ENCODE results near the gene BTNL8. TPM values are rescaled to one million over a fixed set of nuclear protein-coding genes. Genes with fewer than 3 reads are reported as not detected.
A peak's percentile ranks its signal among the peaks of the same experiment; 100 is the strongest.

The BTNL8 gene
- total RNA-seq, 1 donor from 2014 or later, result not detected

DNA sequence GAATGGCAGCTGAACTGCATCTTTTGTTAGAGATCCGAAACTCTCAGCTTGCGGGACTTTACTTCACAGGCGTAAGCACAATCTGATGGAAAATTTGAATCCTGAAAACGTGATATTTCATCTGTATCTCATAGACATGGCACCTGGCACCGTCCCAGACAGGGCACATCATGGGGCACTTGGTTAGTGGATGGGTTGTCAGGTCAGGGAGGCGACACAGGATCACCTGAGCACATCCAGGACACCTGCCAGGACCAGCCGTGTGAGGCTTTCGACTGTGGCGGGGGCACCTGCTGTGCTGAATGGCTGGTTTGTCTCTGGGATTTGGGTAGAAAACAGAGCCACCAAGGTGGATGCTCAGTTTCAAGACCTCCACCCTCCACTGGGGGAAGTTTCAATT is 26.5 kb upstream of the BTNL8 start:
- no peak for DNase-seq (ENCODE audit: low read depth)
- H3K27ac Mint-ChIP-seq (ENCODE audit: unreplicated experiment), result no peak overlapping the region

DNA sequence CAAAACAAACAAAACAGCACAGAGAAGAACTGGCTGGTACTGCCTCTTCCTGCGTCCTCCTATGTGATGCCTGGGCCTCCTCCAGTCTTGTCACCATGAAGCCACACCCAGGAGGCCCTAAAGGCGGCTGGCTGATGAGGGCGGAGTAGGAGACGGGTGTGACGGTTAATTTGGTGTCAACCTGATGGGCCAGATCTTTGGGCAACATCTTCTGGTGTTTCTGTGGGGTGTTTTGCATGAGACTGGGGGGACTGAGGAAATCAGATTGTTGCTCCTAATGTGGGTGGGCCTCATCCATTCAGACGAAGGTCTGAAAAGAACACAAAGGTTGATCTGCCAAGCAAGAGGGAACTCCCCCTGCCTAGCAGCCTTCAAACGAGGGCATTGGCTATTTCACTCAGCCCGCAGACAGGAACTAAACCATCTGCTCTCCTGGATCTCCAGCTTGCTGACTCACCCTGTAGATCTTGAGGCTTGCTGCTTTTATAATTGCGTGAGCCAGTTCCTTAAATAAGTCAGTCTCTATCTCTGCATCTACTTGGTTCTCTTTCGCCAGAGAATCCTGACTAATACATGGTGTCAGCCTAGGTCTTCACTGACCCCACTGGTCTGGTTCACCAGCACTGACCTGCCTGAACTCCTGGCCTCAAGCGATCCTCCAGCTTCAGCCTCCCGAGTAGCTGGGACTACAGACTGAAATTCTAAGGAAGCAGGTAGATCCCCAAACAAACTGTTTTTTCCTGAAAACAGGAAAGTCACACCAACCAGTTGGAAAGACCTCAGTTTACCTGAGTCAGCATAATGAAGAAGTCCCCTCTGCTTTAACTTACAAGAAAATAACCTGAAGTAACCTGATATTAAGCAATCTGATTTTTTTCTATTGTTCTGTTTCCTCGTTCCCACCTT is 25.1 kb upstream of the BTNL8 start:
- Histone ChIP-seq H3K27ac (ENCODE audit: low read depth, low read length) (no peak overlapping the region), H3K79me2 (ENCODE audit: insufficient read depth, low read length) (no peaks in the 10 kb centered on the region), H3K9me3 (ENCODE audit: insufficient read depth, low read depth, low read length) (no peaks in the 10 kb centered on the region), H3K4me3 (ENCODE audit: insufficient read depth, low read depth, low read length) (no peak overlapping the region), H3K4me2 (ENCODE audit: low read length) (no peak overlapping the region), H2AFZ (ENCODE audit: low read depth, low read length) (no peak overlapping the region), H4K20me1 (ENCODE audit: insufficient read depth, low read length) (no peaks in the 10 kb centered on the region), H3K36me3 (ENCODE audit: insufficient read depth, low read length) (no peaks in the 10 kb centered on the region), H3K4me1 (ENCODE audit: insufficient read depth, low read length) (no peaks in the 10 kb centered on the region), H3K9ac (ENCODE audit: low read length) (no peak overlapping the region), H3K27me3 (ENCODE audit: insufficient read depth, low read length) (no peaks in the 10 kb centered on the region)
- no peak for FAIRE-seq
- peak; percentile 20 for DNase-seq (ENCODE audit: low read depth)
- H3K4me1 Mint-ChIP-seq (ENCODE audit: low read depth, unreplicated experiment), result no peaks in the 10 kb centered on the region
- H3K4me3 Mint-ChIP-seq (ENCODE audit: unreplicated experiment), result no peak overlapping the region
- no peaks in the 10 kb centered on the region for H3K36me3 Mint-ChIP-seq (ENCODE audit: low read depth, unreplicated experiment)
- H3K9me3 Mint-ChIP-seq (ENCODE audit: unreplicated experiment), result no peaks in the 10 kb centered on the region
- no peak for TF ChIP-seq EZH2 (IDR thresholded peaks at IDR 0.05; ENCODE audit: insufficient read depth, low read length)
- peaks cover 4% of the 10 kb centered on the region for H3K27me3 Mint-ChIP-seq (ENCODE audit: low read depth, unreplicated experiment)
- H3K27ac Mint-ChIP-seq (ENCODE audit: unreplicated experiment), result no peak overlapping the region

More for the DNA sequence above, 26.5 kb upstream of the BTNL8 start:
- no peaks in the 10 kb centered on the region for H3K9me3 ChIP-seq (ENCODE audit: insufficient read depth, low read depth, low read length)
- no peaks in the 10 kb centered on the region for H3K4me1 Mint-ChIP-seq (ENCODE audit: low read depth, unreplicated experiment)
- no peak overlapping the region for H3K4me3 Mint-ChIP-seq (ENCODE audit: unreplicated experiment)
- H3K79me2 ChIP-seq (ENCODE audit: insufficient read depth, low read length), result no peaks in the 10 kb centered on the region
- H3K36me3 ChIP-seq (ENCODE audit: insufficient read depth, low read length), result no peaks in the 10 kb centered on the region
- H3K36me3 Mint-ChIP-seq (ENCODE audit: low read depth, unreplicated experiment), result no peaks in the 10 kb centered on the region
- no peaks in the 10 kb centered on the region for H3K9me3 Mint-ChIP-seq (ENCODE audit: unreplicated experiment)
- no peaks in the 10 kb centered on the region for H4K20me1 ChIP-seq (ENCODE audit: insufficient read depth, low read length)
- no peaks in the 10 kb centered on the region for H3K4me1 ChIP-seq (ENCODE audit: insufficient read depth, low read length)
- H3K27me3 Mint-ChIP-seq (ENCODE audit: low read depth, unreplicated experiment), result peaks cover 1% of the 10 kb centered on the region
- H3K27ac ChIP-seq (ENCODE audit: low read depth, low read length), result no peak overlapping the region
- H2AFZ ChIP-seq (ENCODE audit: low read depth, low read length), result no peak overlapping the region
- TF ChIP-seq, protein P1, sequence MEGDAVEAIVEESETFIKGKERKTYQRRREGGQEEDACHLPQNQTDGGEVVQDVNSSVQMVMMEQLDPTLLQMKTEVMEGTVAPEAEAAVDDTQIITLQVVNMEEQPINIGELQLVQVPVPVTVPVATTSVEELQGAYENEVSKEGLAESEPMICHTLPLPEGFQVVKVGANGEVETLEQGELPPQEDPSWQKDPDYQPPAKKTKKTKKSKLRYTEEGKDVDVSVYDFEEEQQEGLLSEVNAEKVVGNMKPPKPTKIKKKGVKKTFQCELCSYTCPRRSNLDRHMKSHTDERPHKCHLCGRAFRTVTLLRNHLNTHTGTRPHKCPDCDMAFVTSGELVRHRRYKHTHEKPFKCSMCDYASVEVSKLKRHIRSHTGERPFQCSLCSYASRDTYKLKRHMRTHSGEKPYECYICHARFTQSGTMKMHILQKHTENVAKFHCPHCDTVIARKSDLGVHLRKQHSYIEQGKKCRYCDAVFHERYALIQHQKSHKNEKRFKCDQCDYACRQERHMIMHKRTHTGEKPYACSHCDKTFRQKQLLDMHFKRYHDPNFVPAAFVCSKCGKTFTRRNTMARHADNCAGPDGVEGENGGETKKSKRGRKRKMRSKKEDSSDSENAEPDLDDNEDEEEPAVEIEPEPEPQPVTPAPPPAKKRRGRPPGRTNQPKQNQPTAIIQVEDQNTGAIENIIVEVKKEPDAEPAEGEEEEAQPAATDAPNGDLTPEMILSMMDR (IDR thresholded peaks at IDR 0.05; ENCODE audit: insufficient read depth, low read depth, low read length), result no peak
- no peak for TF ChIP-seq EZH2 (IDR thresholded peaks at IDR 0.05; ENCODE audit: insufficient read depth, low read length)
- no peak for FAIRE-seq
- no peak overlapping the region for H3K9ac ChIP-seq (ENCODE audit: low read length)
- no peak overlapping the region for H3K4me2 ChIP-seq (ENCODE audit: low read length)
- no peaks in the 10 kb centered on the region for H3K27me3 ChIP-seq (ENCODE audit: insufficient read depth, low read length)
- H3K4me3 ChIP-seq (ENCODE audit: insufficient read depth, low read depth, low read length), result no peak overlapping the region

DNA sequence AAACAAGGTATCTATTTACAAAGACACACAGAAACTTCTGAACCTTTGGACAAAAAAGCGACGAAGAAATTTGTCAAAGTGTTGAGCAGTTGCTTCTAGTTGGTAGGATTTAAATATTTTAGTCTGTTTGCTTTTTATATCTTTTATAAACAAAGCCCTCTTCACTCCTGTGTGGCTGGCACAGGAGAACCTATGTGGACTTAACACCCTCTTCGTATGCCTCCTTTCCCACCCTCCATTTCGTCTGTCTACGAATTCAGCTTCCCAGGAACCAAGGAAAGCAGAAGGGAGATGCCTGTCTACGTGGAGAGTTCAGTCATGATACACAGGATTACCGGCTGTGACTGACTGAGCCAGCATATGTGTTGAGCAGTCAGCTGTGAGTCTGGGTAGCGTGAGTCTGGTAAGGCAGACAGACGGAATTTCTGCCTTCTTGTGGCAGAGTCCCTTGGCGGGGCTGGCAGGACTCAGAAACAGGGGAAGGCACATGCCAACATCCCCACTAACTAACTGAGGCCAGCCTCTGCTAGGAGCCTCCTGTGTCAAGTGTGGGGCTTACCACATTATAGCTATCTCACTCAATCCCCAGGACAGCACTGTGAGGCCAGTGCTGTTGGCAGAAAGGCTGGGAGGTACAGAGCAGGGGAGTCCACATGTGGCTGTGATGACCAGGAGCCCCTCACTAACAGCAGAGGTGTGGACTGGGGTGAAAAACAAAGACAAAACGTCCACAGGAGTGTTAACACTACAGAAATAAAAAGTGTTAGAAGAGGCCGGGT is 24.0 kb upstream of the BTNL8 start:
- H3K4me1 ChIP-seq (ENCODE audit: insufficient read depth, low read length), result no peaks in the 10 kb centered on the region
- H3K27ac ChIP-seq (ENCODE audit: low read depth, low read length), result no peak overlapping the region
- Mint-ChIP-seq H3K27ac (ENCODE audit: unreplicated experiment) (no peak overlapping the region), H3K9me3 (ENCODE audit: unreplicated experiment) (no peaks in the 10 kb centered on the region), H3K36me3 (ENCODE audit: low read depth, unreplicated experiment) (no peaks in the 10 kb centered on the region), H3K4me1 (ENCODE audit: low read depth, unreplicated experiment) (no peaks in the 10 kb centered on the region), H3K4me3 (ENCODE audit: unreplicated experiment) (no peak overlapping the region), H3K27me3 (ENCODE audit: low read depth, unreplicated experiment) (peaks cover 6% of the 10 kb centered on the region)
- H3K36me3 ChIP-seq (ENCODE audit: insufficient read depth, low read length), result no peaks in the 10 kb centered on the region
- no peaks in the 10 kb centered on the region for H3K27me3 ChIP-seq (ENCODE audit: insufficient read depth, low read length)
- no peaks in the 10 kb centered on the region for H3K9me3 ChIP-seq (ENCODE audit: insufficient read depth, low read depth, low read length)
- no peak overlapping the region for H2AFZ ChIP-seq (ENCODE audit: low read depth, low read length)
- no peak for TF ChIP-seq EZH2 (IDR thresholded peaks at IDR 0.05; ENCODE audit: insufficient read depth, low read length)
- TF ChIP-seq, protein P1 (IDR thresholded peaks at IDR 0.05; ENCODE audit: insufficient read depth, low read depth, low read length), result no peak
- DNase-seq (ENCODE audit: low read depth), result no peak
- no peak for FAIRE-seq
- no peak overlapping the region for H3K4me2 ChIP-seq (ENCODE audit: low read length)
- H4K20me1 ChIP-seq (ENCODE audit: insufficient read depth, low read length), result no peaks in the 10 kb centered on the region
- no peak overlapping the region for H3K4me3 ChIP-seq (ENCODE audit: insufficient read depth, low read depth, low read length)
- H3K79me2 ChIP-seq (ENCODE audit: insufficient read depth, low read length), result no peaks in the 10 kb centered on the region
- H3K9ac ChIP-seq (ENCODE audit: low read length), result no peak overlapping the region
